MM.1S (cell line): Measurements from ENCODE around the gene BARD1.

Experiments used
- EZH2 ChIP-seq: fragments of 300-600 bp; sonication (generic); optimal IDR thresholded peaks from 2 replicates; pipeline ENCODE3; 2017; ENCODE audit warnings: low read depth, mild to moderate bottlenecking, antibody characterized with exemption, low read length, mixed read lengths
- EZH2phosphoT487 ChIP-seq: fragments of 300-600 bp; sonication (generic); IDR thresholded peaks from 2 replicates; pipeline ENCODE4 v1.6.1; 2018; ENCODE audit warnings: antibody characterized with exemption, low read length
- TF ChIP-seq, protein P1 (sequence below): fragments of 300-600 bp; sonication (generic); IDR thresholded peaks from 2 replicates; pipeline ENCODE4 v1.5.1; 2016; ENCODE audit warnings: antibody characterized with exemption, low read length, mixed read lengths

DNA sequence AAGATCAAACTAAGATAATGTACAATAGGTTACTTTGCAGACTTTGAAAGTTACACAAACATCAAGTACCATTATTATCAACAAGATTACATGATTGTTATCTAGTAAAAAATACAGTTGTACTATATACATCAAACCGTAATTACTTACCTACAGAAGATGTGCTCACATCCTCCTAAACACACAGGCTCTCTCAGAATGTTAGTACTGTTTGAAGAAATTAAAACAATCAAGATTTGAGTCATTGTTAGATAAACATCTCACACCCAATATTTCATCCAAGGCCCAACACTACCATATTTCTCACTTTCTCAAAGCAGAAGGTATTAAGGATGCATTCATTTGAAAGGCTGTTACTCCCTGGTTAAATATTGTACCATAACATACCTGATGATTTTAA, 12.6 kb downstream of the BARD1 start:
- TF ChIP-seq EZH2phosphoT487 = no peak
- TF ChIP-seq, protein P1, sequence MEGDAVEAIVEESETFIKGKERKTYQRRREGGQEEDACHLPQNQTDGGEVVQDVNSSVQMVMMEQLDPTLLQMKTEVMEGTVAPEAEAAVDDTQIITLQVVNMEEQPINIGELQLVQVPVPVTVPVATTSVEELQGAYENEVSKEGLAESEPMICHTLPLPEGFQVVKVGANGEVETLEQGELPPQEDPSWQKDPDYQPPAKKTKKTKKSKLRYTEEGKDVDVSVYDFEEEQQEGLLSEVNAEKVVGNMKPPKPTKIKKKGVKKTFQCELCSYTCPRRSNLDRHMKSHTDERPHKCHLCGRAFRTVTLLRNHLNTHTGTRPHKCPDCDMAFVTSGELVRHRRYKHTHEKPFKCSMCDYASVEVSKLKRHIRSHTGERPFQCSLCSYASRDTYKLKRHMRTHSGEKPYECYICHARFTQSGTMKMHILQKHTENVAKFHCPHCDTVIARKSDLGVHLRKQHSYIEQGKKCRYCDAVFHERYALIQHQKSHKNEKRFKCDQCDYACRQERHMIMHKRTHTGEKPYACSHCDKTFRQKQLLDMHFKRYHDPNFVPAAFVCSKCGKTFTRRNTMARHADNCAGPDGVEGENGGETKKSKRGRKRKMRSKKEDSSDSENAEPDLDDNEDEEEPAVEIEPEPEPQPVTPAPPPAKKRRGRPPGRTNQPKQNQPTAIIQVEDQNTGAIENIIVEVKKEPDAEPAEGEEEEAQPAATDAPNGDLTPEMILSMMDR = no peak
- no peak for TF ChIP-seq EZH2
